Astrocyte of the spinal cord (primary cell): ENCODE measurements around the gene RSRC2.

Experiments used
- DNase-seq: peaks from one replicate; pipeline ENCODE4 v3.0.0; 2011; ENCODE audit warnings: low read depth, low spot score
- H3K4me3 ChIP-seq: 2 replicates; pipeline ENCODE4 v1.5.1; 2011; ENCODE audit warnings: low read depth, mild to moderate bottlenecking, low read length, moderate library complexity
- in situ Hi-C: cut with HindIII; loops from 2 replicates; pipeline ENCODE4 v1.10.0; 2017; ENCODE audit warnings: low sequenced_read_pairs
- TF ChIP-seq, protein P1 (sequence below): IDR thresholded peaks from 2 replicates; pipeline ENCODE4 v1.5.1; 2012; ENCODE audit warnings: low read depth, mild to moderate bottlenecking, low read length, inconsistent platforms

The RSRC2 gene

DNA sequence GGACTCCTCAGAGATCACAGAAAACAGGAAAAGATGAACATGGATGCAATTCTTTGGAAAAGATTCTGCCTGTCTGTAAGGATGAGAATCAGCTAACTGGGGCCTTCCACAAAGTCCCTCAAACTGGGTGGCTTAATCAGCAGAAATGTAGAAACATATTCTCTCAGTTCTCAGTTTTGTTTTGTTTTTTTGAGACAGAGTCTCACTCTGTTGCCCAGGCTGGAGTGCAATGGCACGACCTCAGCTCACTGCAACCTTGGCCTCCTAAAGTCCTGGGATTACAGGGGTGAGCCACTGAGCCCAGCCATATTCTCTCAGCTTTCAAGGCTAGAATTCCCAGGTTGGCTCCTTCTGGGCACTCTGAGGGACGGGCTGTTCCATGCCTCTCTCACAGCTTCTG is 66.1 kb downstream of the RSRC2 start:
- TF ChIP-seq, protein P1, sequence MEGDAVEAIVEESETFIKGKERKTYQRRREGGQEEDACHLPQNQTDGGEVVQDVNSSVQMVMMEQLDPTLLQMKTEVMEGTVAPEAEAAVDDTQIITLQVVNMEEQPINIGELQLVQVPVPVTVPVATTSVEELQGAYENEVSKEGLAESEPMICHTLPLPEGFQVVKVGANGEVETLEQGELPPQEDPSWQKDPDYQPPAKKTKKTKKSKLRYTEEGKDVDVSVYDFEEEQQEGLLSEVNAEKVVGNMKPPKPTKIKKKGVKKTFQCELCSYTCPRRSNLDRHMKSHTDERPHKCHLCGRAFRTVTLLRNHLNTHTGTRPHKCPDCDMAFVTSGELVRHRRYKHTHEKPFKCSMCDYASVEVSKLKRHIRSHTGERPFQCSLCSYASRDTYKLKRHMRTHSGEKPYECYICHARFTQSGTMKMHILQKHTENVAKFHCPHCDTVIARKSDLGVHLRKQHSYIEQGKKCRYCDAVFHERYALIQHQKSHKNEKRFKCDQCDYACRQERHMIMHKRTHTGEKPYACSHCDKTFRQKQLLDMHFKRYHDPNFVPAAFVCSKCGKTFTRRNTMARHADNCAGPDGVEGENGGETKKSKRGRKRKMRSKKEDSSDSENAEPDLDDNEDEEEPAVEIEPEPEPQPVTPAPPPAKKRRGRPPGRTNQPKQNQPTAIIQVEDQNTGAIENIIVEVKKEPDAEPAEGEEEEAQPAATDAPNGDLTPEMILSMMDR: no peak
- no peak overlapping the region for H3K4me3 ChIP-seq
- in situ Hi-C loops: no loop called here
- no peak for DNase-seq

DNA sequence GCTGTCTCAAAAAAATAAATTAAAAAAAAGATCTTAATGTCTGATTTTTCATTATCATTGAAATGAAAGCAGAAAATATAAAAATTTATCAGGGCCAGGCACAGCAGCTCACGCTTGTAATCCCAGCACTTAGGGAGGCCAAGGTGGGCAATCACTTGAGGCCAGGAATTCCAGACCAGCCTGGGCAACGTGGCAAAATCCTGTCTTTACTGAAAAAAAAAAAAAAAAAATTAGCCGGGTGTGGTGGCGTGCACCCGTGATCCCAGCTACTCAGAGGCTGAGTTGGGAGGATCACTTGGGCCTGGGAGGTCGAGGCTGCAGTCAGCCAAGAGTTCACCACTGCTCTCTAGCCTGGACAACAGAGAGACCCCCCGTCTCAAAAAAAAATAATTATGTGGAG is 66.7 kb downstream of the RSRC2 start:
- in situ Hi-C loops: no loop called here
- DNase-seq: no peak
- no peak overlapping the region for H3K4me3 ChIP-seq
- TF ChIP-seq, protein P1: no peak

DNA sequence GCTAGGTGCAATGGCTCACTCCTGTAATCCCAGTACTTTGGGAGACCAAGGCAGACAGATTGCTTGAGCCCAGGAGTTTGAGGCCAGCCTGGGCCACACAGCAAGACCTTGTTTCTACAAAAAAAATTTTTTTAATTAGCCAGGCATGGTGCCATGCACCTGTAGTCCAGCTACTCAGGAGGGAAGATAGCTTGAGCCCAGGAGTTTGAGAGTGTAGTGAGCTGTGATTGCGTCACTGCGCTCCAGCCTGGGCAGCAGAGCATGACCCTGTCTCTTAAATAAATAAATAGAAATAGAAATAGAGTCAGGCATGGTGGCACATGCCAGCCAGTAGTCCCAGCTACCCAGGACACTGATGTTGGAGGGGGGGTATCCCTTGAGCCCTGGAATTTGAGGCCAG is 67.5 kb downstream of the RSRC2 start:
- in situ Hi-C loops: no loop called here
- H3K4me3 ChIP-seq: no peak overlapping the region
- DNase-seq: no peak
- TF ChIP-seq, protein P1: no peak

DNA sequence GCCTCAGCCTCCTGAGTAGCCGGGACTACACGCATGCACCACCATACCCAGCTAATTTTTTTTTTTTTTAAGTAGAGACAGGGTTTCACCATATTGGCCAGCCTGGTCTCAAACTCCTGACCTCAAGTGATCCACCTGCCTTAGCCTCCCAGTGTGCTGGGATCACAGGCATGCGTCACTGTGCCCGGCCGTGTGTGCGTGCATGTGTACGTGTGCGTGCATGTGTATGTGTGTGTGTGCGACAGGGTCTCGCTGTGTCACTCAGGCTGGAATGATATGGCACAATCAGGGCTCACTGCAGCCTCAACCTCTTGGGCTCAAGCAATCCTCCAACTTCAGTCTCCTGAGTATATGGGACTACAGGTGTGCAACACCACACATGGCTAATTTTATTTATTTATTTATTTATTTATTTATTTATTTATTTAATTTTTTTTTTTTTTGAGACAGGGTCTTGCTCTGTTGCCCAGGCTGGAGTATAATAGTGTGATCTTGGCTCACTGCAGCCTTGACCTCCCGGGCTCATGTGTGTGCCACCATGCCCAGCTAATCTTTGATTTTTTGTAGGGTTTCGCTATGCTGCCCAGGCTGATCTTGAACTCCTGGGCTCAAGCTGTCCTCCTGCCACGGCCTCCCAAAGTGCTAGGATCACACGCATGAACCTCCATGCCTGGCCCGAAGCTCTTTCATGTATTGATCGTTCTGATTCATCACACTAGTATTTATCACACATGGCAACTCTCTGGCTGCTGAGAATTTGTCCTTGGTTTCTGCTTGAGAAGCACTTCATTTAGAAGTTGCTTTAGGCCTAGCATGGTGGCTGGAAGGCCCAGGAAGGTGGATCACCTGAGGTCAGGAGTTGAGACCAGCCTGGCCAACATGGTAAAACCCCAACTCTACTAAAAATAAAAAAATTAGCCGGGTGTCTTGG is 68.4 kb downstream of the RSRC2 start:
- in situ Hi-C loops: no loop called here
- no peak overlapping the region for H3K4me3 ChIP-seq
- TF ChIP-seq, protein P1: no peak
- DNase-seq: no peak

DNA sequence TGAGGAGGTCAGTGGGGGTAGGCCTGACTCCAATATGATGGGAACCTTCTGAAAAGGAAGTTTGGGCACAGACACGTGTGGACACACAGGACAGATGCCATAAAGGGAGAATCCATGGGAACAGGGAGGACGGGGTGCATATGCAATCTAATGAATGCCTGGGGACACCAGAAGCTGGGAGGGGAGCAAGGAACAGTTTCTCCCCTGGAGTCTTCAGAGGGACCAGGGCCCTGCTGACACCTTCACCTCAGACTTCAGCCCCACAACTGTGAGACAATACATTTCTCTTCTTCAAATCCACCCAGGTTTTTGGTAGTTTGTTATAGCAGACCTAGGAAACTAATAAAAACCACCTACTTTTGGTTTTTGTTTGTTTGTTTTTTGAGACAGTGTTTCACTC is 69.1 kb downstream of the RSRC2 start:
- H3K4me3 ChIP-seq: no peak overlapping the region
- TF ChIP-seq, protein P1: no peak
- in situ Hi-C loops: no loop called here
- no peak for DNase-seq

DNA sequence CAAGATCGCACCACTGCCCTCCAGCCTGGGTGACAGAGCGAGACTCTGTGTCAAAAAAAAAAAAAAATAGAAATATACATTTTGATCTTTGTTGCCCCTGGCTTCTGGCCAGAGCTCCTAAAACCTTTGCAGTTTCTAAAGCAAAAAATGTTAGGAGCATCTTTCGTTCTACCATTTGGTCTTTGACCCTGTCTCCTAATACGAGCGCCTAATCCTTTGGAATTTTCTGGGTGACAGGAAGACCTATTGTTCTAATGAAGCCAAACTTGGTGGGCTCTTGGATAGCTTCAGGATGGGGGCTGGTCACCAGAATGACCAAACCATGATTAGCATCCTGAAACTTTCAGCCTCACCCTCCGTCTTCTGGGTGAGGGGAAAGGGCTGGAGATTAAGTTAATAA is 72.0 kb downstream of the RSRC2 start:
- TF ChIP-seq, protein P1: no peak
- DNase-seq: no peak
- in situ Hi-C loops: no loop called here
- no peak overlapping the region for H3K4me3 ChIP-seq
